Epidermal melanocyte (primary cell): Measurements from ENCODE around the gene MYB.
A peak's percentile ranks its signal among the peaks of the same experiment; 100 is the strongest.
"Not testable (repeated sequence)": the region's sequence is repeated elsewhere in the genome, so short reads cannot be mapped to it uniquely, and the experiment has no call there.

ENCODE experiments used
- DNase-seq: peaks from one replicate; pipeline ENCODE4 v3.0.0; 2011; ENCODE audit warnings: low spot score; ENCODE audit not compliant: insufficient read length

The MYB gene

GRCh38 chr6:135180542-135181332, at the start of gene MYB:
Gene MYB, plus strand, starts transcription at chr6:135181308. Its CDS starts 206 bp downstream, at chr6:135181514.
- peak; percentile 80 for DNase-seq

- no peak for DNase-seq
These were observed 48.3 kb upstream of the MYB start for GRCh38 chr6:135132776-135133175.

DNA sequence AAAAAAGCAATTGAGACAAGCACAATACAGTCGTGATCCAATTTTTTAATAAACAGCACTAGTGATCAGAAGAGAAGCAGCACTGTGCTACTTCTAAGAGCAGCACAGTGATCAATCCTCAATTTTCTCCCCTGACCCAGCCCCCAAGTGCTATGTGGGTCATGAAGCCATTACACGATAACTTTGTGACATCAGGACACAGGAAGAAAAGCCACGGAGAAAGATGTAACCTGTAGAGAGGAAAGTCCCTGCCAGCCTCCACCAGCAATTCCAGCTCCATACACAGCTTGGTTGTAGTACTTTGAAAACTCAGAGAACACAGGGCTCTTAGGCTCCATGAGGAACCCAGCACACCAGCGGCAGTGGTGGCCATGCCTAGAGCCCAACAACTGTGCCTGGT, 45.3 kb upstream of the MYB start:
- no peak for DNase-seq

GRCh38 chr6:135137826-135138225, 43.3 kb upstream of the MYB start:
- no peak for DNase-seq

DNA sequence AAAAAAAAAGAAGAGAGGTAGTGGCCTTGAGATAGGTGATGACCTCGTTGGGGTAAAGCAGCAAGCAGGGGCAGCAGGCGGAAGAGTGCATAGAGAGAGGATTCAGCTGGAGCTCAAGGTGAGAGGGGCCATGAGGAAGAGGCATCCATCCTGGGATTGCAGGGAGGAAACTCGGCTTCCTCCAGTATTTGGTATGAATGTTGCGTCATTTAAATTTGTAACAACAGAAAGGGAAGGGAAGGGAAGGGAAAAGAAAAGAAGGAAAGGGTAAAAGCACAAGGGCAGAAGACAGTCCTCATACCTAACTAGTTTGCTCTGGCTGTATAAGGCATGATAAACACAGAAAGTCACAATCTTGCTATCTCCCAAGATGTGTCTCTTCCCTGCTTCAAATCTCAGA, 39.9 kb upstream of the MYB start:
- DNase-seq, result no peak

GRCh38 chr6:135141728-135142127, 39.4 kb upstream of the MYB start:
- no peak for DNase-seq

- not testable (repeated sequence) for DNase-seq
These were observed 38.9 kb upstream of the MYB start for GRCh38 chr6:135142232-135142631.

GRCh38 chr6:135144673-135145062, 36.4 kb upstream of the MYB start:
- no peak for DNase-seq

DNA sequence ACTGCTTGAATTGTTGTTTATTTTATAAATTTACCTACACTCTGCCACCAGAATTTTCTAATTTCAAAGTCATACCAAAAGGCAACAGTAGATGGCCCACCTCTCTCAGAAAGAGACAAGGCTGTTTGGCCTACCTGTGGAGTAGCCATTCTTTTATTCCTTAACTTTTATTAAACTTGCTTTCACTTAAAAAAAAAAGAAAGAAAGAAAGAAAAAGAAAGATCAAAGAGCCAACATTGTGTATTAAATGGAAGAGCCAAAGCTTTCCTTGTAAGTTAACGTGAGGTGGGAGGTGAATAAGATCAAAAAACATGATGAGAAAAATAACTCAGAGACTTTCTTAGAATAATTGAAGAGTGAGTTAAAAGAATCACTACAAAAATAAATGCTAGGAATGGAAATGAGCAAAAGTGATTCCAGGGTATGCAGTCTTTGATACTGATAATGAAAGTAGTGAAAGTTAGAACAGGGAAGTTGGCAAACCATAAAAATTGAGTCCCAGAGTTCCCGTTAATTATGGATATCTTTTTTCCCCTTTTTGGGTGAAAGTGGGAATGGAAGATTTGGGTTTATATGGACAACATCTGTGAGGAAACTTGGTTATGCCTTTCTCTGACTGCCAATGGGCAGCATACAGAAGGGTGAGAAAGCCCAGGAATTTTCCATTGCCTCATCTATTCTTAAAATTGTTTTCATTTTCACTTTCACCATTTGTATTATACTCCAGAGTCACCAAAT, 35.9 kb upstream of the MYB start:
- DNase-seq, result no peak

- no peak for DNase-seq
These were observed 34.8 kb upstream of the MYB start for GRCh38 chr6:135146162-135146934.

DNA sequence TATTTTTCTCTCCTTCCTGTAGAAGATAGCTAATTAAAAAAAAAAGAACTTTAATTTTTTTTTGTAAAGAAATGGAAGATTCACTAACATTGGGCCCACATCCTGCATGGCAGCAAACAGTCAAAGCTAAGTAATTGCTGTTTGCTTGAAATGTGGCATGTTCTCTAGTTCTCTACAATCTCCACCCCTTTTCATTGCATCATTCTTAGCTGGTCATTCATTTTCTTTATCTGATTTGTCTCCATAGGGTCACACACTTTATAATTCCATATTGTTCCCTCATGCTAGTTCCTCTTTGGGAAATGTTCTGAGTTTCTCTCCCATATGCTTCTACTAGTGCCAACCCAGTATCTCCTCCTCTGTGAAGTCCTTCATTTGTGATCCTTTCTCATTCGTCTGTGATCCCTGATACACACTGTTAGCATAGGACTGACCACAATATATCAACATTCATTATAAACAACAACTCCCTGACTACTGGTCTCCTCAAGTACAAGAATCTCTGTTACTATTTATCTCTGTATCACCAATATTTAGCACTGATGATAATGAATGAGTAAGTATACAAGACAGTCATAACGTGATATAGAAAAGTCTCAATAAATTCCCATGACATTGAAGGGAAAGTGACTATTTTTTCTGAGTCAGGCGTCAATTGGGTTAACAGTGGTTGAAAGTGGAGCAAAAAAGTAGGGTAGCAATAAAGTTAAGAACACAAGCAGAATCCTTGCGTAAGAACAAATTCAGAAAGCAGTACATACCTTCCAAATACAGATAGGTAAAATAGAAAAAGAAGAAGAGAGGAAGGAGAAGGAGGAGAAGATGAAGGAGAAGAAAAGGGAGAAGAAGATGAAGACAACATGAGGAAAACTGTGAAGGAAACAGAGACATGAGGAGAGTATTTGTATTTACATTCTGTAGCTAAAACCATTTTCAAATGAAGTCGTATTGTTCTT, 33.2 kb upstream of the MYB start:
- no peak for DNase-seq

DNA sequence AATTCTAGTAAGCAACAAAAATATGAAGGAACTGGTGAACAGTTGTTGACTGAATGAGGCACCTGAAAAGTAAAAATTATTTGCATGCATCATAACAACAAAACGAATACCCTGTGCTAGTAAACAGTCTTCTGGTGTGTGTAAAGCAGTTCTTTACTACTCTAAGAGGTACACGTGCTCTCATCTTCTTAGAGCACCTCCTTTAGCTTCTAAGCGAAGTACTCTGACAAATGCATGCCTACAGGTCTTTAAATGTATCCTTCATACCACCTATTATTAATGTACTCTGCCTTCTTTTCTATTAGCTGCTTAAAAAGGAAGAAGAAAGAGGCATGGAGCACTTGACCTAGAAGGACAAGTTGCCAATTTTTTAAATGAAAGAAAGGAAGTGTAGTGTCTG, 32.2 kb upstream of the MYB start:
- no peak for DNase-seq

- DNase-seq, result no peak
These were observed 31.7 kb upstream of the MYB start for GRCh38 chr6:135149376-135149775.

GRCh38 chr6:135150481-135150880, 30.6 kb upstream of the MYB start:
- not testable (repeated sequence) for DNase-seq

DNA sequence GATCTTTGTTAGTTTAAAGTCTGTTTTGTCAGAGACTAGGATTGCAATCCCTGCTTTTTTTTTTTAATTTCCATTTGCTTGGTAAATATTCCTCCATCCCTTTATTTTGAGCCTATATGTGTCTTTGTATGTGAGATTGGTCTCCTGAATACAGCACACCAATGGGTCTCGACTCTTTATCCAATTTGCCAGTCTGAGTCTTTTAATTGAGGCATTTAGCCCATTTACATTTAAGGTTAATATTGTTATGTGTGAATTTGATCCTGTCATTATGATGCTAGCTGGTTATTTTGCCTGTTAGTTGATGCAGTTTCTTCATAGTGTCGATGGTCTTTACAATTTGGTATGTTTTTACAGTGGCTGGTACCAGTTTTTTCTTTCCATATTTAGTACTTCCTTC, 27.0 kb upstream of the MYB start:
- DNase-seq, result not testable (repeated sequence)

DNA sequence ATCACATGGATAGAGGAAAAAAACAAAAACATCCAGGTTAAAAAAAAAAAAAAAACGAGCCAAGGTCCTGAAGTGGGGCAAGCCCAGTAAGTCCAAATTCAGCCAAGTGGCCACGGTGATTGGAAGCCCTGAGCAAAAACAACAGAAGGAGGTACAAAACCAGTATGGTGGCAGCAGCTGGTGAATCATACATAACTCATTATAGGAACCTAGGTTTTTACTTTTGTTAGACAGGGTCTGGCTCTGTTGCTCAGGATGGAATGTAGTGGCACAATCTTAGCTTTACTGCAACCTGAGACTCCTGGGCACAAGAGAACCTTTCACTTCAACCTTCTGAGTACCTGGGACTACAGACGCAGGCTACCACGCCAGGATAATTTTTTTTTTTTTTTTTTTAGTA, 22.7 kb upstream of the MYB start:
- no peak for DNase-seq

- no peak for DNase-seq
These were observed 21.6 kb upstream of the MYB start for GRCh38 chr6:135159531-135159930.

DNA sequence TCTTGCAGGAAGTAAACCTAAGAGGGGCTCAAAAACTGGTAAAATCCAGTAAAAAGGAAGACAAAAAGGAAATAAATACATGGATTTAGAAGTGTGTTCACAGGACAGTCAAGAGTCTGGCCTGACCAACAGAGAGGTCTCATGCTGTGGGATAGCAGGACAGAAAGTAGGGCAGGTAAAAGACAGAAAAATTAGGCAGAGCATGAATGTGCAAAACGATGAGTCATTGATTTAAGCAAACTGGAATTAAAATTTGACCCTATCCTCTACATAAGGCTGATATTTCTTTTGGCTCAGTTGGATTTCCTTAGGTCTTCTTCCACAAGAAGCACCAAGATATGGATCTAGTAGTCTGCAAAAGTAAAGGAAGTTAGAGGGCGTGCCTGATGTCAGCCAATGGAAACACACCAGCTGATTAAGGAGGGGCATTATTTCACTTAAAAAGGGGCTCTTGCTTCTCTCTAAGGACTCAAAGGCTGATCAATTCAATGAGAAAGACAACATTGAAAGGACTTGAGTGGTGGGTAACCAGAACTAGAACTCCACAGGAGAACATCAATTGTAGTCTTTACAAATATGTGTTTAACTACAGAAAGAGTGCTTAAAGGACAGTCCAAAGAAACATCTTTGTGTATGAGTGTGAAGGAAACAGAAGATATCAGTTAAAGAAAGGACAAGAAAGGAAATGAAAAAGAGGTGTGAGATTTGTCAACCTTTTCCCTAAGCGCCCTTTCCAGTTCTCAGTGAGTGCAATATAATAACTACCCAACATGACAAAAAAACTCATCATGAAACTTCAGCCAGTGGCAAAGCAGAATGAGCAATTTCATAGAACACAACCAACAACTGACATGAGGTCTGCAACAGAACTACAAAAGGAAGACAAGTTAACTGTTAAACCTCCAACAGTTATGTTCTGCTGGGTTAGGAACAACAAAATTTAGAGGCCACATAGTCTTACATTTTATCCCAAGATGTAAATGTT, 19.4 kb upstream of the MYB start:
- no peak for DNase-seq

DNA sequence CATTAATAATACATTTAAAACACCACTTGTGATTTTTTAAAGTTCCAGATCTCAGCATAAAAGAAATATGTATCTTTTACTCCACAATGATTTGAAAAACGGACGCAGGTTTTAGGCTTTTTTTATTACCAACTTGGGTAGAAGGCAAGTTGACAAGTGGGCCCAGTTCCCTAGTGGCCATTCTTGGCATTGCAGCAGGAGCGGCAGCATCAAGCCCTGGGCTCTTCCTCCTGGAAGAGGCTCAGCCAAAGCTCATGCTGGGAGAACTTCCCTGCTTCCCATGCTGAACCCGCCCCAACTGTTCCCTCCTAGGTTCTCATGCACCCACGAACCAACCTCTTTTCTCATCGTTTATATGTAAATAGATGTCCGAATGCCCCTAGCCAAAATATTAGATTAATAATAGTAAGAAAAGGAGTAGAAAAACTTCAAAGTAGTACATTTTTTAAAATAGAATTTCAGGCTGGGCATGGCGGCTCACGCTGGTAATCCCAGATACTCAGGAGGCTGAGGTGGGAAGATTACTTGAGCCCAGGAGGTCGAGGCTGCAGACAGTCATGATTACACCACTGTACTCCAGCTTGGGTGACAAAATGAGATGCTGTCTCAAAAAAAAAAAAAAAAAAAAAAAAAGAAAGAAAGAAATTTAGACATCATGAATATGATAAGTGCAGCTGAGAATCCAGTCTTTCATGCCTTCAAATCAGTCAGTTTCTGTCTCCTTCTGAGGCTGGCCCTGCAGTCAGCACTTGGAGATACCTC, 18.2 kb upstream of the MYB start:
- DNase-seq, result no peak
